Choroid plexus epithelial cell (primary cell): ENCODE results near the gene ACACB.

Experiments
- DNase-seq: peaks from one replicate; pipeline ENCODE4 v3.0.0-alpha.2; 2010; ENCODE audit warnings: low read depth
- H3K4me3 ChIP-seq: 2 replicates; pipeline ENCODE4 v1.5.1; 2011; ENCODE audit warnings: low read depth, mild to moderate bottlenecking, control low read depth, low read length, moderate library complexity
- CTCF ChIP-seq: conservative IDR thresholded peaks from 2 replicates; pipeline ENCODE4 v1.5.1; 2011; ENCODE audit warnings: low read depth, mild to moderate bottlenecking, control low read depth, inconsistent platforms, low read length, moderate library complexity

ACACB gene

GRCh38 chr12:109294286-109294796, 178.0 kb downstream of the ACACB start:
- TF ChIP-seq CTCF: no peak
- H3K4me3 ChIP-seq: no peak overlapping the region
- no peak for DNase-seq

DNA sequence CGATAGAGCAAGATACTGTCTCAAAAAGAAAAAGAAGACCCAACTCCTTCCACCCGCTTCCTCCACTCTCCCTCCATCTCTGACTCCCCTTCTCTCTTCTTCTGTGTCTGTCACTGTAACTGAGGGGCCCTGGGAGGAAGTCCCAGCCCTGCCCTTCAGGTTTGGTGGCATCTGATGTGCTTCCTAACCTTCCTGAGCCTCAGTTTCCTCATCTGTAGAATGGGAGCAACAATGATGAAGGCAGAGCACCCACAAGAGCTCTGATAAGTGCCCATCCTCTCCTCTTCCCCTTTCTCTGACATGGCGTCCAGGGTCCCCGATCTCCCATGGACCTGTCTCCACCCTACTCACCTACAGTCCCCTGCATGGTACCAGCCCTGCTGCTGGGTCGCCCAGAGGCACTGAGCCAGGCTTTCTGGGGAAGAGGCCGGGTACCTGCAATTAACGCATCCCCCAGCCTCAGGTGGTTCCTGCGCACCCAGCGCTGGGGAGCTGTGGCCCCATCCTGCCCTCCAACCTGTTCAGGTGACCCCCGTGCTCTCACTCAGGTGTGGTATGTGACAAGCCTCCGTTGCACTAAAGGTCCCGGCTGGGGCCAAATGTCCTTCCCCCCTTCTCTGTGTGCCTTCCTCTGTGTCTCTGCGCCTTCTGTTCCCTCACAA, 179.5 kb downstream of the ACACB start:
- no peak for TF ChIP-seq CTCF
- DNase-seq: no peak
- H3K4me3 ChIP-seq: no peak overlapping the region

DNA sequence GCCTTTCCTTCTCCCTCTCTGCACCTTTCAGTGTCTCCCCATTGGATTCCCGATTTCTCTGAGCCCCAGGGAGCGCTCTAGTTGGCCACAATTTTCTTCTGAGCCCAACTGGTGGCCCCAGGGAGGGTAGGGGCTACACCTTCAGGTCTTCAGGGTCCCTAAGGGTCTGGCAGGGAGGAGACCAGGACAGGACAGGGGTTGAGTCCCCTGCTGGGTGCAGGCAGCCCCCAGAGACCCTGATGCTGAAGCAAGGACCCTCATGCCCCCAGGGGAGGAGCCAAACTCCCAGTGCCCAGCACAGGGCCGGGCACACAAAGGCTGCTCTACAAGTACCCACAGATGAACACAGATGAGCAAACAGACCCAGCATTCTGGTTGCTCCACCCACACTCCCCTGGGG, 180.0 kb downstream of the ACACB start:
- no peak for TF ChIP-seq CTCF
- no peak for DNase-seq

DNA sequence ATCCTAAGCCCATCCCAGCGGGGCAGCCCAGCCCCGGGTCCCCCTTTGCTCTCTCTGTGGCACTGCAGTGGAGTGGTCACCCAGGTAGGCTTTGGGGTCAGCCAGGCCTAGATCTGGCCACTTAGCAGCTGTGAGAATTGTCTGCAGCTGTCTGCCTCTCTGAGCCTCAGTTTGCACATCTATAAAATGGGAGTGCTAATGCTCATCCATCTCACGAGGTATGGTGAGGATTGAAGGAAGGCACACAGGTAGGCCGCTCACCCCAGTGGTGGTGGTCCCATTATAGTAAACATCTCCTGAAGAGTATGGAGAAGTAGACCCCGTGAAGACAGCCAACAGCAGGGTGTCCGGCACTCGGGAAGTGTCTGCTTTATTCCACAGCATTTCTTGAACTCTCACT, 183.5 kb downstream of the ACACB start:
- no peak overlapping the region for H3K4me3 ChIP-seq
- TF ChIP-seq CTCF: no peak

More for the DNA sequence above, 180.0 kb downstream of the ACACB start:
- H3K4me3 ChIP-seq: no peak overlapping the region

DNA sequence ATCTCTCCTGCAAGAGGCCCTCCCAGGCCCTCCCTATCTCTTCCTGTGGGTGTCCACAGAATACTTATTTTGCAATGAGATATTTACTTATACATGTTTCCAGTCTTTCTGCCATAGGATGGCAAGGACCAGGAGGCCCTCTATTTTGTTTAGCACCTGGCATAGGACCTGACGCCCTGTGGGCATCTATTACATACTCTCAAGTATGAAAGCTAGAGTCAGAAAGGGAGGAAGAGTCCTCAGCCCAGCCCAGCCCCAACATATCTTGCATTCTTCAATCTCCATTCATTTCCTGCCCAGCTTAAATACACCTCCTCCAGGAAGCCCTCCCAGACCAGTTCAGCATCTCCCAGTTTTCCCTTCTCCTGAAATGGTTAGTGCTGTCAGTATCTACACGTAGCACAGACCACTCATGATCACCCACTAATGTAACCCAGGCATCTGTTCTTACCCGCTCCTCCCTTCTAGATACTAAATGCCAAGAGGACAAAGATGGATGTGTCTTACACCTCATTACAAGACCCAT, 185.3 kb downstream of the ACACB start:
- H3K4me3 ChIP-seq: no peak overlapping the region
- TF ChIP-seq CTCF: no peak
- DNase-seq: no peak

More for the DNA sequence above, 183.5 kb downstream of the ACACB start:
- DNase-seq: no peak

- peak; percentile 7 for DNase-seq
- no peak overlapping the region for H3K4me3 ChIP-seq
- no peak for TF ChIP-seq CTCF
Observed at GRCh38 chr12:109302358-109302757, 186.0 kb downstream of the ACACB start.

DNA sequence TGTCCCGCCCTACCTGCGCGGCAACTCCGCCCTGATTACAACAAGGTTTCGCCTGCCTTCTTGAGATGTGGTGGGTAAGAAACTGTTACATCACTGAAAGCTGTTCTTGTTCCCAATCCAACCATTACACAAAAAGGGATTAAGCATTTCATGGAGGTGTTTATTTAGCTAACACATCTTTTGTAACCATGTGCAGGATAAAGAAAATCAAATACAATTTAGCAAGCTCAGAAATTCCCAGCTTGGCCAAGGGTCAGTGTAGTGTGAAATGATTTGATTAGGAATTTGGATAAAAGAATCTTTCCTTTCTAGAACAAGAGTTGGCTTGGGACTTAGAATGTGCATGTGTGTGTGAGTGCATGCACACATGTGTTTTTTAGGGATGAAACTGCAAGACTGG, 186.4 kb downstream of the ACACB start:
- DNase-seq: no peak
- TF ChIP-seq CTCF: no peak
- no peak overlapping the region for H3K4me3 ChIP-seq
